GM18867 (cell line): Measurements from ENCODE around the gene RIIAD1.
"Not testable (repeated sequence)": the region's sequence is repeated elsewhere in the genome, so short reads cannot be mapped to it uniquely, and the experiment has no call there.

ENCODE experiments used
- ATAC-seq: cut with Tn5 transposase; IDR thresholded peaks from one replicate; pipeline ENCODE4 v1.9.1; 2021; ENCODE audit warnings: mild to moderate bottlenecking, moderate library complexity; ENCODE audit not compliant: unreplicated experiment

RIIAD1 gene

DNA sequence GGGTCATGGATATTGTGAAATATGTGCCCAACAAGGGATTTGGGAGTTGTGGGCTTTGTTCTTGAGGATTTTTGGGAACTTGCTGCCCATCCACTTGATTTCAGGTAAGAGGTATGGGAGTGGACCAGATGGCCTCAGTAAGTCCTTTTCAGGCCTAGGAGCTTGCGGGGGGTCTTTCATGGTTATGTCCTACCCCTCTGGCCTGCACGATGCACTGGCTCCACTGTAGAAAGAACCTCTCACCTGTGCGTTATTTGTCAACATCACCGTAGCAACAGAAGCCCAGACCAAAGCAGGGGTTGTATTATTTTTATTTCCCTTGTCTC is 8.6 kb downstream of the RIIAD1 start:
- ATAC-seq = no peak

DNA sequence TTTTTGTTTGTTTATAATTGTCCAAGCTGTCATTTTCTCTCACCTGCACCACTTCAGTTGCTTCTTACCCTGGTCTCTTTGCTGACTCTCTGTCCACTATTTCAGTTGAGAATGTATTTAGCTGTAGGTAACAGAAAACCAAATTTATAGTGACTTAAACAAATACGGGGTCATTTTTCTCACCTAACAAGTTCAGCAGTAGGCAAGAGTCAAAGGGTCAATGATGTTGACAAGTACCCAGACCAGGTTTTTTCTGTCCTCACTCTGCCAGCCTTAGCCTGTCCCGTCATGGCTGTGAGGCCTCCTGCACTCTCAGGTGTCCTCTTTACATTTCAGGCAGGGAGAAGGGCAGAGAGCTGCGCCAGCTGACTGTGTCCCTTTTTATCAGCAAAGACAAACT is 11.8 kb downstream of the RIIAD1 start:
- no peak for ATAC-seq

DNA sequence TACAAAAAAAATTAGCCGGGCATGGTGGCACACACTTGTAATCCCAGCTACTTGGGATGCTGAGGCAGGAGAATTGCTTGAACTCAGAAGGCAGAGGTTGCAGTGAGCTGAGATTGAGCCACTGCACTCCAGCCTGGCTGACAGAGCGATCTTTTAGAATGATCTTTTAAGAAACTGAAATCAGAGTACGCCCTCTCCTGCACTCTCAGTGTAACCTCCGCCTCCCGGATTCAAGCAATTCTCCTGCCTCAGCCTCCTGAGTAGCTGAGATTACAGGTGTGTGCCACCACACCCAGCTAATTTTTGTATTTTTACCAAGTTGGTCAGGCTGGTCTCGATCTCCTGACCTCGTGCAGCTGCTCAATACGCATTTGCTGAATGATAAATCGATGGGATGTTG is 12.7 kb downstream of the RIIAD1 start:
- not testable (repeated sequence) for ATAC-seq

DNA sequence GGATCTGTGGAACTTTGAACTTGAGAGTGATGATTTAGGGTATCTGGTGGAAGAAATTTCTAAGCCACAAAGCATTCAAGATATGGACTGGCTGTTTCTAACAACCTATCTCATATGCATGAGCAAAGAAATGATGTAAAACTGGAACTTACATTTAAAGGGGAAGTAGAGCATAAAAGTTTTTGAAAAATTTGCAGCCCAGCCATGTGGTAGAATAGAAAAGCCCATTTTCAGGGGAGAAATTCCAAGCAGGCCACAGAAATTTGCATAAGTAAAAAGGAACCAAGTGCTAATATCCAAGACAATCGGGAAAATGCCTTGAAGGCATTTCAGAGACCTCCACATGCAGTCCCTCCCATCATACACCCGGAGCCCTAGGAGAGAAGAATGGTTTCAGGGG is 15.7 kb downstream of the RIIAD1 start:
- no peak for ATAC-seq

DNA sequence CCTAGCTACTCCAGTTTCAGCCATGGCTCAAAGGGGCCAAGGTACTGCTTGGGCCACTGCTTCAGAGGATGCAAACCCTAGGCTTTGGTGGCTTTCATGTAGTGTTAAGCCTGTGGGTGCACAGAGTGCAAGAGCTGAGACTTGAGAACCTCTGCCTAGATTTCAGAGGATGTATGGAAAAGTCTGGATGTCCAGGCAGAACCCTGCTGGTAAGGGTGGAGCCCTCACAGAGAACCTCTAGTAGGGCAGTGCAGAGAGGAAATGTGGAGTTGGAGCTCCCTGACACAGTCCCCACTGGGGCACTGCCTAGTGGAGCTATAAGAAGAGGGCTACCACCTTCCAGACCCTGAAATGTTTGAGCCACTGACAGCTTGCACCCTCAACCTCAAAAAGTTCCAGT is 16.2 kb downstream of the RIIAD1 start:
- ATAC-seq = no peak

GRCh38 chr1:151739590-151740355 is 18.5 kb downstream of the RIIAD1 start:
- ATAC-seq = no peak

GRCh38 chr1:151741516-151741915 is 20.2 kb downstream of the RIIAD1 start:
- no peak for ATAC-seq

GRCh38 chr1:151756291-151756690 is 35.0 kb downstream of the RIIAD1 start:
- ATAC-seq = no peak

DNA sequence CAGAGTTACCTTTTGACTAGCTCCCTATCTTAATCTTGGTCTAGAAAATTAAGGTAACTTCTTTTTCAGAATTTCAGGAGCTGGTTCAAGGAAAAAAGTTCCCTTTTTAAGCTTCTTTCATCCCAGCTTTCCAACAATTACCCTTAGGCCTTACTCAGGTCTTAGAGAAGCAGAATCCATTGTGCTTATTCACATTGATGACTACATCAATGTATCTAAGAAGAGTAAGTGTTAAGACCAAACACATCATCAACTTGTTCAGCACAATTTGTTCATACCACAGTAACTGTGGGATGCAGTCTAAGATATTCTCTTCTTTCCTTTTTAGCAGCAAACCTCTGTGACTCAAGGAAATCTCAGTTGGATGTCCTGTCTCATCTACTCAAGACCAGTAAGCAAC is 37.9 kb downstream of the RIIAD1 start:
- no peak for ATAC-seq

- ATAC-seq = no peak
These were observed 39.5 kb downstream of the RIIAD1 start for GRCh38 chr1:151760597-151761385.

- ATAC-seq = peak; percentile 97
These were observed 41.9 kb downstream of the RIIAD1 start, which contains the start of gene MRPL9 for GRCh38 chr1:151762941-151763921. Gene MRPL9, minus strand, starts transcription at chr1:151763496. Its CDS starts 17 bp downstream, at chr1:151763479.

GRCh38 chr1:151763990-151764389 is 42.7 kb downstream of the RIIAD1 start:
- no peak for ATAC-seq

DNA sequence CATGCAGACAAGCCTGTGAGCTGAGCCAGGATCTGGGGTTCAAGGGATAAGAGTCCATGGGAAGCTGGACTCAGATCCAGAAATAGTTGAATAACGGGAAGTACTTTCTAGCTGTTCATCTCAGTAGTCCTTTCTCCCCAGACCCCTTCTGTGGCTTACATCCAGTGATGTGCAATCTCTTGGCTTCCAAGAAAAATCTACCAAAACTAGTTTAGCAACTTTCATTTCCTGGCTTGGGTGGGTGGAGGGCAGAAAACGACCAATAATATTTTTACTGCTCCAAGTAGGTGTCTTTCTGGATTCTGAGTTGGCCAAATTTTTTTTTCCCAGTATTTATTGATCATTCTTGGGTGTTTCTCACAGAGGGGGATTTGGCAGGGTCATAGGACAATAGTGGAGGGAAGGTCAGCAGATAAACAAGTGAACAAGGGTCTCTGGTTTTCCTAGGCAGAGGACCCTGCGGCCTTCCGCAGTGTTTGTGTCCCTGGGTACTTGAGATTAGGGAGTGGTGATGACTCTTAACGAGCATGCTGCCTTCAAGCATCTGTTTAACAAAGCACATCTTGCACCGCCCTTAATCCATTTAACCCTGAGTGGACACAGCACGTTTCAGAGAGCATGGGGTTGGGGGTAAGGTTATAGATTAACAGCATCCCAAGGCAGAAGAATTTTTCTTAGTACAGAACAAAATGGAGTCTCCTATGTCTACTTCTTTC is 47.2 kb downstream of the RIIAD1 start:
- not testable (repeated sequence) for ATAC-seq

DNA sequence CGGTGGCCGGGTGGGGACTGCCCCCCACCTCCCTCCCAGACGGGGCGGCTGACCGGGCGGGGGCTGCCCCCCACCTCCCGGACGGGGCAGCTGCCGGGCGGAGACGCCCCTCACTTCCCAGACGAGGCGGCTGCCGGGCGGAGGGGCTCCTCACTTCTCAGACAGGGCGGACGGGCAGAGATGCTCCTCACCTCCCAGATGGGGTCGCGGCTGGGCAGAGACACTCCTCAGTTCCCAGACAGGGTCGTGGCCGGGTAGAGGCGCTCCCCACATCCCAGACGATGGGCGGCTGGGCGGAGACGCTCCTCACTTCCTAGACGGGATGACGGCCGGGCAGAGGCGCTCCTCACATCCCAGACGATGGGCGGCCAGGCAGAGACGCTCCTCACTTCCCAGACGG is 47.9 kb downstream of the RIIAD1 start:
- not testable (repeated sequence) for ATAC-seq

- ATAC-seq = no peak
These were observed 52.4 kb downstream of the RIIAD1 start for GRCh38 chr1:151773702-151774101.

DNA sequence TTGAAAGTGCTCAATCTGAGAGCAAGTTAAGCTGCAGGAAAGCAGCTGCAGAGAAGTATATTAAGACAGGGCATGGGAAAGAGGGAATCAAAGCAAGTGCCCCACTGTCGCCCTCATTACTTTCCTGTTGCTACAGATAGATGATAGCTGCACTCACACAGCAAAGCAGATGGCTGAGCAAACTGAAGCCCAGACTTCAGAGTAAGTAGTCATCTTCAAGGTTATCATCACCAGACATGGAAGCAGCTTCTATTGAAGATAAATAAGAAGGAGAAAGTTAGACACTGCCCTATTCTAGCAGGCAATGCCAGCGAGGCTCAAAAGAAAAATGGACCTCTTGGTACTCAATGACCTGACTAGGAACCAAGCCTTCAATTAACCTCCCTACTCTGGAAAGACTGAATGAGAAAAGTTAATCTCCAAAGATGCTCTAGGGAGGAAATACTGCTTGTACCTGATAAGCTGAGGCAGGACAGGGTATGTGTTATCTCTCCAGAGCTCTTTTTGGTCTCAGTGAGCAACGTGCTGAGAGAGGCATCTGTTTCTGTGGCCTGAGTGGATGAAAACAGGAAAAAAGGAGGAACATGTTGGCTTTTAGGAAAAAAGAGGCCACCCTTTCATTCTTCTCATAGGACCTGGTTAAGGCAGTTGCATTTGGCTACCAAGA is 53.1 kb downstream of the RIIAD1 start:
- no peak for ATAC-seq

DNA sequence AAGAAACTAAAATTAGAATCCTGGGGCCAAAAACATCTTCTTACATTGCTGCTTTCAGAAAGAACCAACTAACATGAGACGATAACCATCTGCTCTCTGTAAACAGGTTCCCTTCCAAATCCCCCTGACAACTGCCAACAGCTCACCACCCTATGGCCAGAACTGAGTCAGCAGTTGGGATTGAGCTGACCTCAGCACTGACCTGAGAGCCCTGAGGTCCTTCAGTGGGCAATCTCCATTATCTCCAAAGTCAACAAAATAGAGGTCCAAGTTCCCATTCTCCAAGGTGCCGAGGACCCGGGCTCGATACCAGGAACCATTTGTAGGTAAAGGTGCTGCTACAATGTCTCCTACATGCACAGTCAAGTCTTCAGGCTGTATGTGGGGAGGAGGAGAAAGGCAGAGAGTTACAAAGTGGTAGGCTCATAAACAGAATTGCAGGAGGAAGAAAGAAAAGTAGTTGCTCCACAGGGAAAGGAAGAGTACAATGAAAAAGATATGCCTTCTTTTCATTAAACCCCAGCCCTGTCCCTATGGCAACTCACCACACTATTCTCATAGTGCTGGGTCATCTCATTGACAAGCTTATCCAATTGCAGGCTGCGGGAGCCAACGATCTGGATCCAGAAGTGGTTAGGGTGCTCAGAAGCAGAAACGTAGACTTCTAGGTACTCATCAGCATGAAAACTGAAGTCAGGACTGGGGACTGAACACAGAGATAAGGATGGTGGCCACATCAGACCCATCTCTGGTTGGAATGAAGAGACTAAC is 54.8 kb downstream of the RIIAD1 start:
- no peak for ATAC-seq

GRCh38 chr1:151776665-151777062 is 55.3 kb downstream of the RIIAD1 start:
- no peak for ATAC-seq

- ATAC-seq = no peak
These were observed 56.0 kb downstream of the RIIAD1 start for GRCh38 chr1:151777317-151777716.
